RWPE1 (cell line): ENCODE measurements around the gene XPOT.

Source experiments
- CTCF ChIA-PET: fragments of 350-600 bp; sonication (Branson Sonifier 250); formaldehyde crosslinking; extraction: SDS; loops from one replicate; lab custom pipeline; 2021; lab: Yijun Ruan, JAX
- POLR2A ChIA-PET: fragments of 400-600 bp; formaldehyde crosslinking; extraction: SDS; loops from one replicate; lab custom pipeline; 2020; ENCODE audit warnings: antibody characterized with exemption; ENCODE audit not compliant: low non-redundant PET; lab: Yijun Ruan, JAX
- DNase-seq: peaks from one replicate; pipeline ENCODE4 v3.0.0; 2012; ENCODE audit warnings: low spot score
- H3K27ac ChIP-seq: fragments of 450-650 bp; 2 replicates; pipeline ENCODE4 v1.5.1; 2017
- TF ChIP-seq, protein P1 (sequence below): fragments of 450-650 bp; conservative IDR thresholded peaks from 2 replicates; pipeline ENCODE4 v1.5.1; 2017; ENCODE audit warnings: low read depth, mild to moderate bottlenecking

Gene XPOT

DNA sequence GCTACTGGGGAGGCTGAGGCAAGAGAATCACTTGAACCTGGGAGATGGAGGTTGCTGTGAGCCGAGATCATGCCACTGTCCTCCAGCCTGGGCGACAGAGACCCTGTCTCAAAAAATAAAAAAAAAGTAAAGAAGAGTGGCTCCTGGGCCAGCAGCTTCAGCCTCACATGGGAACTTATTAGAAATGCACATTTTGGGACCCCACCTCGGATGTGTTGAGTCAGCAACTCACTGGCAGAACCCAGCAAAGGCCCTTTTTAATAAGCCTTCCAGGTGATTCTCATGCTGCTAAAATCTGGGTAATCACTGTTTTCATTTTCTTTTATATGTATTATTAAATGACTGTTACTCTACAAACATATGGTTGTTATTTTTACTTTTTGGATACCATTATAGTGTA lies 89.3 kb downstream of the XPOT start:
- CTCF ChIA-PET = no interaction called here
- DNase-seq = no peak
- H3K27ac ChIP-seq = no peak overlapping the region
- POLR2A ChIA-PET = no interaction called here
- TF ChIP-seq, protein P1, sequence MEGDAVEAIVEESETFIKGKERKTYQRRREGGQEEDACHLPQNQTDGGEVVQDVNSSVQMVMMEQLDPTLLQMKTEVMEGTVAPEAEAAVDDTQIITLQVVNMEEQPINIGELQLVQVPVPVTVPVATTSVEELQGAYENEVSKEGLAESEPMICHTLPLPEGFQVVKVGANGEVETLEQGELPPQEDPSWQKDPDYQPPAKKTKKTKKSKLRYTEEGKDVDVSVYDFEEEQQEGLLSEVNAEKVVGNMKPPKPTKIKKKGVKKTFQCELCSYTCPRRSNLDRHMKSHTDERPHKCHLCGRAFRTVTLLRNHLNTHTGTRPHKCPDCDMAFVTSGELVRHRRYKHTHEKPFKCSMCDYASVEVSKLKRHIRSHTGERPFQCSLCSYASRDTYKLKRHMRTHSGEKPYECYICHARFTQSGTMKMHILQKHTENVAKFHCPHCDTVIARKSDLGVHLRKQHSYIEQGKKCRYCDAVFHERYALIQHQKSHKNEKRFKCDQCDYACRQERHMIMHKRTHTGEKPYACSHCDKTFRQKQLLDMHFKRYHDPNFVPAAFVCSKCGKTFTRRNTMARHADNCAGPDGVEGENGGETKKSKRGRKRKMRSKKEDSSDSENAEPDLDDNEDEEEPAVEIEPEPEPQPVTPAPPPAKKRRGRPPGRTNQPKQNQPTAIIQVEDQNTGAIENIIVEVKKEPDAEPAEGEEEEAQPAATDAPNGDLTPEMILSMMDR = no peak

DNA sequence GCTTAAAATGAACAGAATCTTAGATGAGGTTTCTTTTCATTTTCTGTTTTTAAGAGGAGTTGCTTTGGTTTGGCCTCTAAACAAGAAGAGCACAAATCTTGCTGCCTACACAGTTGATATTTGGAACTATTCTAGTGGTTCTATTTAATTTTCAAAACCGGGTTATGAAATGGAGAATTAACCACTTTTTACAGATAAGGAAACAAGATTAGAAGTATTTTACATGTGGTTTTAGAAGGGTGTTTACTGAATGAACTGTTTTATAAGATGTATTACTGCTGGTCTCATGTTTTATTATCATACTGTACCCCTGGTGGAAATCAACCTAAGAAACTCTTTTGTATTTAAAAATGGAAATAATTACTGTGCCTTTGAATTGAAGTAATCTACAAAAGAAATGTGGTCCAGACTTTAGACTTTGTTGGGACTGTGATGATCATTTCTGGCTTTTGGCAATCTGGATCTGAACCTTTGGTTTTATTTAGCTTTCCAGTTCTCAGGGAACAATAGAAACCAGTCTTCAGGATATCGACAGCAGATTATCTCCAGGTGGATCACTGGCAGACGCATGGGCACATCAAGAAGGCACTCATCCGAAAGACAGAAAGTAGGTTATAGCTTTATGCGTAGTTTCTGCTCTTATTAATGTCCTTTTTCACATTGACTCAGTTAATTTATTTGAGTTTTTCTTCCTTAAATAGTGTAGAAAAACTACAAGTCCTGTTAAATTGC lies 91.0 kb downstream of the XPOT start:
- TF ChIP-seq, protein P1 = no peak
- H3K27ac ChIP-seq = no peak overlapping the region
- ChIA-PET CTCF (interaction anchor here (0.6 kb wide), 3 partner anchors 61 to 1592 kb away, joined by 3 to 8 read pairs (median 3); no protein-coding TSS in a partner anchor), POLR2A (no interaction called here)
- no peak for DNase-seq

DNA sequence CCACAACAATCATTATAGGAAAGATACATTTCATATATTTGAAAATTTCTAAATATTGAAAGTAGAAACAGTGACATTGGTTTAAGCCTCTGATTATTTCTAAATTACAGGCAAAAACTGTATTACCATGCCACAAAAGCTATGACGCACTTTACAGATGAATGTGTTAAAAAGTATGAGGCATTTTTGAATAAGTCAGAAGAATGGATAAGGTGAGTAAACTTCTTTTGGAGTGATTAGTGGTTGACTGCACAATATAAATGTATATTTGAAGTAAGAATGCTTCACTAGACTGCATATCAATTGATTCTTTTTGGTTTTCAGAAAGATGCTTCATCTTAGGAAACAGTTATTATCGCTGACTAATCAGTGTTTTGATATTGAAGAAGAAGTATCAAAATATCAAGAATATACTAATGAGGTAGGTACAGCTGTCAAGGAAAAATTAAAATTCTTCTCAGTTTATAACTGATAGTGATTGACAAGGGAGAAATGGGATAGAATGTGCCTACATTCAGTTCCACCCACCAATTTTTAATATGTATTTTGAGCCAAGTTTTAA lies 92.7 kb downstream of the XPOT start:
- POLR2A ChIA-PET = interaction anchor here (0.6 kb wide), 1 partner anchor 11 kb away, joined by 3 read pairs; no protein-coding TSS in a partner anchor
- DNase-seq = no peak
- TF ChIP-seq, protein P1 = no peak
- no peak overlapping the region for H3K27ac ChIP-seq
- CTCF ChIA-PET = no interaction called here

DNA sequence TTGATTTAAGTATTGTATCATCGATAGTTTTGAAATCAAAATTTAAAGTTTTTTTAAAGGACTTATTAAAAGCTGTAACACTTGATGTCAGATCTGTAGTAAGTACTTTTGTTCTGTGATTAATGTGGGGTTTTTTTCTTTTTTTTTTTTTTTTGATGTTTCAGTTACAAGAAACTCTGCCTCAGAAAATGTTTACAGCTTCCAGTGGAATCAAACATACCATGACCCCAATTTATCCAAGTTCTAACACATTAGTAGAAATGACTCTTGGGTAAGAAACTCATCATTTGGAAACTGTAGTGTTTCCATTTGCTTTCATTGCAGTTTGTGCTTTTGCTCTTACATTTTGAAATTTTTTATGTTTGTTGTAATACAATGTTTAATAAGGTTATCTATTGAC lies 93.3 kb downstream of the XPOT start:
- H3K27ac ChIP-seq = no peak overlapping the region
- DNase-seq = no peak
- TF ChIP-seq, protein P1 = no peak
- CTCF ChIA-PET = no interaction called here
- POLR2A ChIA-PET = interaction anchor here (0.6 kb wide), 1 partner anchor 11 kb away, joined by 3 read pairs; no protein-coding TSS in a partner anchor

DNA sequence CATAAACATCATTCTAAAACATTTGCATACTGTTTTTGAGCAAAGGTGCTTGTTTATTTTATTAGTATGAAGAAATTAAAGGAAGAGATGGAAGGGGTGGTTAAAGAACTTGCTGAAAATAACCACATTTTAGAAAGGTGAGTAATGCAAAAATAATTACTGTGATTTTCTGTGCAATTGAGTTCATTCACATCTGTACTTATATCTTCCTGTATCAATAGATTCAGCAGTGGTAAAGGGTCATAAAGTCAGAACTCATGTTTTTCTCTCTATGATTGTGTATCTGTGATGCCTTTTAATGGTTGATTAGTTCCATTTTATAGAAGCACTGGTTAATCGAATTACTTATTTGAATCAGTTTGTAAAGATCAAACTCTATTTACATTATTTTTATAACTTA lies 93.7 kb downstream of the XPOT start:
- TF ChIP-seq, protein P1 = no peak
- CTCF ChIA-PET = no interaction called here
- DNase-seq = no peak
- no peak overlapping the region for H3K27ac ChIP-seq
- POLR2A ChIA-PET = no interaction called here

DNA sequence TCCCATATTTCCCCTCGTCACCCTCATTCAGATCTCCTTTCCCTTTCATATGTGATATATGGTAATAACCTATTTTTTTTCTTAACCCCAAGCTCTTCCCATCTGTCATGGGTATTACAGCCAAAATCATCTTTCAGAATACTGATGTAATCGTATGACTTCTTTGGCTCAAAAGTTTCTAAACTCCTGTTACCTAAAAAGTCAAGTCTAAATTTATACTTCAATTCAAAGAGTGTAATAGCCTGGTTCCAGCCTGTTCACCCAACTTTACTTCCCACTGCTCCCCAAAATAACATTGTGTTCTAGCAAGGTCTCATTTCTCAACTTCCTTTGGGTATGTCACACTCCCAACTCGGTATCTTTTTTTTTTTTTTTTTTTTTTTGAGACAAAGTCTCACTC lies 96.2 kb downstream of the XPOT start:
- TF ChIP-seq, protein P1 = no peak
- H3K27ac ChIP-seq = no peak overlapping the region
- DNase-seq = no peak
- ChIA-PET POLR2A (no interaction called here), CTCF (interaction anchor here (0.7 kb wide), 1 partner anchor 47 kb away, joined by 3 read pairs; no protein-coding TSS in a partner anchor)
